Activated CD4-positive, alpha-beta T cell treated with anti-CD3 and anti-CD28 coated beads, Interleukin-2, amount 50 U/mL, for 4 hours (primary cell): Measurements from ENCODE around the gene ABCA9.
"Not testable (repeated sequence)": the region's sequence is repeated elsewhere in the genome, so short reads cannot be mapped to it uniquely, and the experiment has no call there.

Source experiments
- DNase-seq, 2 experiments: peaks; one replicate each; pipeline ENCODE4 v3.0.0-alpha.2; 2020

The ABCA9 gene

DNA sequence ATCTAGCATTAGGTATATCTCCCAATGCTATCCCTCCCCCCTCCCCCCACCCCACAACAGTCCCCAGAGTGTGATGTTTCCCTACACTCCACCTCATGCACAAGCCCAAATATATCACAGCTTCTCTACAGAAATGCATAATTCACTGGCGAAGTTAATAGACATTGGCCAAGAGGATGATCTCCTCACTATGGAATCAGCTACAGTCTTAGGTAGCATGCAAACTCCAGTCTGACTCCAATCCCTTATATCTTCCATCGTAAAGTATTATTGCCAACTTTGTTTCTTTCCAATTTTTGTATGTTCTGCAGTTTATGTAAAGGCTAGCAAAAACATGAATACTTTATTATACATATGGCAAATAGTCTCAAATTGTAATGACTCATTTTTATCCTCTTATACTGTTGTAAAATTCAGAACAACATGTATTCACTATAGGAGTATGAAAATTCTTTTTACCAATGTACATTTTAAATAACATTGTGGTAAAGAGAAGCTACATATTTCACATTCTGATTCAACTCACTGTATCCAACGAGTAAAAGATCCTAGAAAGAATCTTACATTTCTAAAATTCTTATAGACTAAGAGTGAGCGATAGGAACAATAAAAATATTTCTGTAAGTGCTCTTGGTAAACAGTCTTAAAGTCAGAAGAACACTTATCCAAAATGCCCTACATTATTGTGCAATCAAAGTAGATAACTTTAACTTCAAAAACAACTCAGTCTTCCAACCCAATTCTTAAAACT lies 106.4 kb downstream of the ABCA9 start:
- DNase-seq, result no peak

DNA sequence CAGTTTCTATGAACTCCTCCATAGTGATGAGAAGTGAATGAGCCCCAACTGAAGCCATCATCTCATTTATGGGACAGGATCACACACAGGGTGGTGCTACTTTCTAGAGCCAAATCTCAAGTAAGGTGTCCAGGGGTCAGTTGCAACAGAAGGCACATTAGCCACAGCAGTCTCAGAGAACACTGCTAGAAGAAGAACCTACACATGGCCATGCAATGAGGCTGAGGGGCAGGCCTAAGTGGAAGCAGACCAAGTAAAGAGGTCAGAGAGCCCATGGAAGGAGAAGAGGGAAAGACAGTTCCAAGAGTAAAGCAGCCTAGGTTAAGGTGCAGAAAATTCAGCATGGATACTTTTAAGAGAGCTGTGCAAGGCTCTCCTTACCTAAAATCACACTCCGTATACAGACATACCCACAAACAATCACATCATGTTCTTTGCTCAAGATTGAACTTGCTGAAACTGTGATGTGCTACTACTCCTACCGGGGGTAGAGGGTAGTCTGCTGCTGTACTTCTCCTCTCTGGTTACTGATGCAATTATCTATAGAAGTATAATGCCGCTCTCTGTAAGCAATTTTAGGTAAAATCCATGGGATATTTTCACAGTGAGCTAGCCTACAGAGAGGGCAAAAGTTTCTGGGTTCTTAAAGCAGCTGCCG lies 107.3 kb downstream of the ABCA9 start:
- no peak for DNase-seq

DNA sequence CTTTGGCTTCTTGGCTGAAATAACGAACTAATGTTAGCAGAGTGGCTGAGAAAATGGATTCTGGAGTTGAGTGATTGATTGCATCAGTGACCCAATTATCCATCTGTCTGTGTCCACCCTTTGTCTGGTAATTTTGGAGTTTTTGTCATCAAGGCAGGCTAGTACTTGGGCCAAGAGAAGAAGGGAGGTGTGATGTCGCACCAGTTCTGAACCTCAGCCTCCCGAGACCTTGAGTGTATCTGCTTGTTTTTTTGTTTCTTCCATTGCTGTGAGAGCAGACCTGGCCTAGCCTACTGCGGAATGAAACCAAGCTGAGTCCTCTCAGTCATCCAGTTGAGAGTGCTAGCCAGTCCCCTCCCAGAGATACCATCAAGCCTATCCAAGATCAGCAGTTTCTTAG lies 110.0 kb downstream of the ABCA9 start:
- no peak for DNase-seq

DNA sequence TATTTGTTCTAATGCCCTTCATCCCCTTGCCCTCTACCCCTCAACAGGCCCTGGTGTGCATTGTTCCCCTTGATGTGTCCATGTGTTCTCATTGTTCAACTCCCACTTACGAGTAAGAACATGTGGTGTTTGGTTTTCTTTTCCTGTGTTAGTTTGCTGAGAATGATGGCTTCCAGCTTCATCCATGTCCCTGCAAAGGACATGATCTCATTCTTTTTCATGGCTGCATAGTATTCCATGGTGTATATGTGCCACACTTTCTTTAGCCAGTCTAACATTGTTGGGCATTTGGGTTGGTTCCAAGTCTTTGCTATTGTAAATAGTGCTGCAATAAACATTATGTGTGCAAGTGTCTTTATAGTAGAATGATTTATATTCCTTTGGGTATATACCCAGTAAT lies 112.9 kb downstream of the ABCA9 start:
- not testable (repeated sequence) for DNase-seq

DNA sequence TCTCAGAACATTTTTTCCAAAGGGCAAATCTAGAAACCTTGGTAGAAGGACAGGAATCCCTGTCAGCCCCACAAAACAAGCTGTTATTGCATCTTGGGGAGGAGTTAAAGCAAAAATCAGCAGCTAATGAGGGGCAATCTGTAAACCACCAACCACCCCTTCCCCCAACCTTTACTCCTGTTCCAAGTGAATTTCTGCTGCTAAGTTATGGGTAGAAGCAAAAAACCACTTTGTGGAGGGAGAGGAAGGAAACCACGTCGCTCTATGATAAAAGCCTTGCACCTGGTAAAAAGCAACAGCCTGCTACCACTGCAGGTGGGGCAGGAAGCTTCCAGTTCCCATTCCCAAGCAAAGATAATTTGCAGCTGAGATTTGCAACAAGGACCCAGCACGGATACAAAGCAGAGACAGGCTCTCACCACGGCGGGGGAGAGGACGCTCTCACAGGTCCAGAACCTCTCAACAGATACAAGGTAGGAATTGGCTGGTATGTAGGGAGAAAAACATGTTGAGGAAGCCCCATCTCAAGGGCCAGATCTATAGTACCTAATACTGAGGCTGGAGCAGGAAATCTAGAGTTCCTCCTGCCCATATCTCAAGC lies 116.2 kb downstream of the ABCA9 start:
- no peak for DNase-seq

DNA sequence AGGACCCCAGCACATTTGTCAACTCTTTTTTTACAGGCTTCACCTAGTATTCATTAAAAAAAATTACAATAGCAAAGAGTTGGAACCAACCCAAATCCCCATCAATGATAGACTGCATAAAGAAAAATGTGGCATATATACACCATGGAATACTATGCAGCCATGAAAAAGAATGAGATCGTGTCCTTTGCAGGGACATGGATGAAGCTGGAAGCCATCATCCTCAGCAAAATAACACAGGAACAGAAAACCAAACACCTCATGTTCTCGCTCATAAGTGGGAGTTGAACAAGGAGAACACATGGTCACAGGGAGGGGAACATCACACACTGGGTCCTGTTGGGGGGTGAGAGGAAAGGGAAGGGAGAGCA lies 116.9 kb downstream of the ABCA9 start:
- not testable (repeated sequence) for DNase-seq

DNA sequence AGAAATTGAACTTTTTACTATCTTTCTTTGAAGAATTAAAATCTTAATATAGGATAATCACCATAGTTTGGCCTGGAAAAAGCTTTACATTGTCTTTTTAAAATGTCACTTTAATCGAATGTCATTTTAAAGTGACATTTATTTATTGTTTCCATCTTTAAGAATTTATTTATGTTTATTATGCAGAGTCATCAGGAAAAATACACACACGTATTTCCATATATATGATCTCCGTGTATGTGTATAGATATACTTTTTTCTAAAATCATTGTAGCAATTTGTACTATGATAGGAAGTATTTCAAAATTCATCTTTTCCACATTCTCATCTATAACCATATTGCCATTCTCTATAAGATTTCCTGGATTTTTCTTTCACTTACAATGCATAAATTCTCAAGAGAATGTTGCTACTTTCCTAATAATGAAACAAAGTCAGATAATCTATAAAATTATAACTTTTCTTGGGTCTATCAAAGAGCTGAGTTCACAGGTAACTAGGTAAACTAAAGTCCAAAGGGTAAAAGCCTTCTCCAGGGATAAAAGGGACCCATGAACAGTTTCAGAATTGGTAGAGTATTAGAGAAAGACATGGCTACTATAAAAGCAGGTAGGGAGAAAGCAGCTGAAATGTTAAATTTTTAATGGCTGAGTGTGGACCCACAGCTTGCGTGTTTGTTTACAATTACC lies 117.5 kb downstream of the ABCA9 start:
- DNase-seq, result no peak

DNA sequence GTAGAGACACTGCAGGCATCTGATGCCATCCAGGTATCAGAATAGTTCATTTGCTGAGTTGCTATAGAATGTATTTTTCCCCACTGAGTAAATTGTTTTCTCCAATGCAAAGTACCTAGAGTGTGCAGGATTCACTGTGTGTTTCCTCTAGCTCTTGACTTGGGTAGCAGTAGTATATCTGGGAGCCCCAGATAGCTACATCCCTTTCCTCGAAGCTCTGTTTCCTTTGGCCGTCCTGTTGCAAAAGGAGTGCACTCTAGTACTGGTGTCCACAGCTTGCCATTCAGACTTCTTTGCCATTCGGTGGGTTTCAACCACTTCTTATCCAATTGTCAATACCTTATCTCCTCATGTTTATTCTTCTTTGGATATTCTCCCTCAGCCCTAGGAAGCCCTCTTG lies 118.3 kb downstream of the ABCA9 start:
- no peak for DNase-seq

DNA sequence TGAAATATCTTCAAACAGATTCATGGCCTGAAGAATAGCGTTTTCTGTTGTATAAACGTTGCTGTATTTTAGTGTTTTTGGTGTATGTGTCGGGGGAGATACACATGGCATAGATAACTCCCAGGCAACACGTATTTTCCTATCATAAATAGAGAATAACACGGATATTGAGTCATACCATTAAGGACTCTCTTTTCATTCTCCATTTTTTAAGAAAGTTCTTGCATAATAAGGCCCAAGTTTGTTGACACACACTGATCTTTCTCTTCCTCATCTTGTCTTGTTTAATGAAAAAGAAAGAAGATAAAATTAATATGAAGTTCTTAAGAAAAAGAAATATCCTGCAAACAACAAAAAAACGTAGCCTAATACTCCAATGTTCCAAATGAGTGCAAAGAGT lies 119.0 kb downstream of the ABCA9 start:
- DNase-seq, result no peak

DNA sequence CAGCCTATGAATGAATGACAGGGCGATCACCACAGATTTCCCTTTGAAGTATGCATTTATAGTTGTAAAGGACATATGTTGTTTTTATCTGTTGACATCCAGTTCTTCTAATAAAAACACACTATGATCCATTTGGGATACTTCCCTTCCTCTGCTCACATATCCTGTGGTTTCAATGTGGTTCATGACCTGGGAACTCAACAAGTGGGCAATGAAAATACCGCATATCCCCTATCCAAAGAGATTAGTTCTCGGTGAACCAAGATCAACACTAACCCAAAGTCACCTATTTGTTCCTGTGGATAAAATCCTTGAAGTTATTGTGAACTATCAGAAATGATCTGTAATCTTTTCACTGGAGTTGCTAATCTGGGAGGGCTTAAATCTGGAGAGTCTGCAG lies 121.5 kb downstream of the ABCA9 start:
- no peak for DNase-seq

DNA sequence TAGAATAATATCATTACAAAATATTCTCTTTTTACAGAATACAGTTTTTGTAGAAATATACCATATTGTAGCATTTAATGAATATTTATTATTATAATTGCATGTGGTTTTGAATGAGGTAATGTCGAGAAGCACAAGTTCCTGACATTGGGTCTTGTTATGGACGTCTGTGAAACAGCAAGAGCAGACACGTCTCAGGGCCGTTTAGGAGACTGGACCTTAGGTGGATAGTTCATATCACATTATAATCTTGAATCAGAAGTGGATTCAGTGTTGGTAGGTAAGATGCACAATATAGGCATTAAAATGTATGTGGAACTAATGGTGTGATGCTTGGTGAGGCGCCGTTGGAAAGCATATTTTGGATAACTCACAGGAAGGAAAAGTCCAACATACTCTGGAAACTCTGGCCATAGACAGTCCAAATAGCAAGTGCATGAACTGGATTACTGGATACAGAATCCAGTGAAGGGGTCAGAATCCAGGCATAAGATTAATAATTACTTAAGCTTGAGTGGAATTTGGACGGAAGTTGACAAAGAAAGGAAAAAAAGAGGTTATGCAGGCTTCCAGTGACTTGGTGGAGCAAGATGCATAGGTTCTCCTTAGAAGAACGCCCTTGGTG lies 122.7 kb downstream of the ABCA9 start:
- no peak for DNase-seq

DNA sequence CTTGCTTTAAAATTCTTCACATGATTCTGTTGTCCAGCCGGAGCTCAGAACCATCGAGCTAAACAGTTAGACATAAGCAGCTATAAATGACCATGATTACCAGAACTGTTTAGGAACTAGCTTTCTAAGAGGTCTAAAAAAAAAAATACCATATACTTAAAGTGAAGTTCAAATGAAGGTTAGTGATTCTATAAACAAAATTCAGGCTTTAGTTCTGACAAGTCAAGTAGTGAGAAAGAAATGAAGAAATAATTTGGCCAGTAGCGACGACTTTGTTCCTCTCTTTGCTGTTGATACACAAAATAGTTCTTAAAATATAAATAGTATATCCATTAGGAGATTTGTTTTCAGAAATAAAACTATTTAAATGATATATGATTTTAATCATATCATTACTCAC lies 133.2 kb downstream of the ABCA9 start:
- no peak for DNase-seq

DNA sequence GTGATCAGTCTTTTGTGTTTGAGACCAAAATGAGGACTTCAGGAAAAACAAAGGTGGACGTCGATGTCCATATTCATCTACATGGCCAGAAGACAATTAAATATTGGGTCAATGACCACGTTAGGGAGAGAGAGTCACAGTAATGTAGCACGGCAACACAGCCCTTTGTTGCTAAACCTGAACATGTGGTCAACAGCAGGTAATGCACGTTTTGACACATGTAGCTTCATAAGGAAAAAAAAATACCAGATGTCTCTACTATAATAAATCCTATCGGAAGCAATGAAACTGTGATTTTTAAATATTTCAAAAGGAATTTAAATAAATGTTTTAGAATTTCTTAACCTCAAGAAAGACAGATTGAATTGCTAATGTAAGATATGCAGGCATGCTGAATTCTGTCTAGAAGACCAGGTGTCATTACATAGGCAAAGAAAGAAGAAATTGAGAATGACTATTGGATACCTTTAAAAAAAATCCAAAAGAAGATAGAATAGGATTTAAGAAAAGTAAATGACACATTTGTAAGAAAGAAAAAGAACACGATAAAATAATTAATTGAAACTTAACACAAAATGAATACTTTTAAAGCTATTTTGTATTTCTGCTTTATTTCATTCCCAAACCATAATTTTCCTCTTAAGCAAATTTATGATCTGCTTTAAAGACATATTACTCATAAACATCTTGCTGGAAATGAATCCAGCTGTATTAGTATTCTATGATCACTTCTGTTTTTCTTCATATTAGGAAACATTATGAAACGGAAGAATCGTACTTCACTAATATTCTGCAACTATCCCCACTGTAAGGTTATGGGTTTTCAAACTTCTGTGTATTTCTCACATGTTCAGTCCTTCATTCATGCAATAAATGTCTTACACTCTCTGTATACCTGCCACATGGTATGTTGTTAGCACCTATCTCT lies 135.7 kb downstream of the ABCA9 start:
- DNase-seq, result no peak
